ENCODE measurements around the gene C9orf43.
"Not testable (repeated sequence)": the region's sequence is repeated elsewhere in the genome, so short reads cannot be mapped to it uniquely, and the experiment has no call there.

Gene C9orf43

GRCh38 chr9:113410207-113410864 is at the start of gene C9orf43, which contains the start of gene POLE3:
TSS of gene C9orf43 (plus strand) at chr9:113410747. CDS start at chr9:113413494, 2,747 bp downstream.
TSS of gene POLE3 (minus strand) at chr9:113410675. CDS start at chr9:113410293, 382 bp downstream.
- DNase-seq (ENCODE audit: low read depth in 3 of 3) = peak; percentile 90 to 92 (median 90)

GRCh38 chr9:113361304-113362018 is 49.1 kb upstream of the C9orf43 start:
- DNase-seq (ENCODE audit: low read depth in 3 of 3) = no peak

GRCh38 chr9:113363336-113363735 is 47.2 kb upstream of the C9orf43 start:
- DNase-seq (ENCODE audit: low read depth in 3 of 3) = no peak

- DNase-seq (ENCODE audit: low read depth in 3 of 3) = no peak
These were observed 45.6 kb upstream of the C9orf43 start for GRCh38 chr9:113364951-113365350.

- DNase-seq (ENCODE audit: low read depth in 3 of 3) = not testable (repeated sequence)
These were observed 44.9 kb upstream of the C9orf43 start for GRCh38 chr9:113365652-113366051.

- DNase-seq (ENCODE audit: low read depth in 3 of 3) = no peak
These were observed 42.1 kb upstream of the C9orf43 start for GRCh38 chr9:113368348-113368981.

GRCh38 chr9:113368982-113369854 is 41.3 kb upstream of the C9orf43 start:
- no peak for DNase-seq (ENCODE audit: low read depth in 3 of 3)

- DNase-seq (ENCODE audit: low read depth in 3 of 3) = no peak
These were observed 40.7 kb upstream of the C9orf43 start for GRCh38 chr9:113369855-113370140.

- no peak for DNase-seq (ENCODE audit: low read depth in 3 of 3)
These were observed 39.7 kb upstream of the C9orf43 start for GRCh38 chr9:113370806-113371325.

GRCh38 chr9:113372059-113372458 is 38.5 kb upstream of the C9orf43 start:
- DNase-seq (ENCODE audit: low read depth in 3 of 3) = no peak

- no peak for DNase-seq (ENCODE audit: low read depth in 3 of 3)
These were observed 37.3 kb upstream of the C9orf43 start for GRCh38 chr9:113373256-113373655.

- DNase-seq (ENCODE audit: low read depth in 3 of 3) = no peak
These were observed 36.7 kb upstream of the C9orf43 start for GRCh38 chr9:113373676-113374392.

- DNase-seq (ENCODE audit: low read depth in 3 of 3) = no peak
These were observed 35.2 kb upstream of the C9orf43 start for GRCh38 chr9:113375057-113376023.

GRCh38 chr9:113376634-113377567 is 33.6 kb upstream of the C9orf43 start, which contains the start of gene HDHD3:
TSS of gene HDHD3 (minus strand) at chr9:113376986. CDS start at chr9:113374354, 2,632 bp downstream.
- DNase-seq (ENCODE audit: low read depth in 3 of 3) = peak; percentile 56 to 64 (median 59)

GRCh38 chr9:113379094-113379828 is 31.3 kb upstream of the C9orf43 start:
- not testable (repeated sequence) for DNase-seq (ENCODE audit: low read depth in 3 of 3)

GRCh38 chr9:113379829-113380210 is 30.7 kb upstream of the C9orf43 start:
- not testable (repeated sequence) for DNase-seq (ENCODE audit: low read depth in 3 of 3)

GRCh38 chr9:113380869-113381378 is 29.6 kb upstream of the C9orf43 start:
- no peak for DNase-seq (ENCODE audit: low read depth in 3 of 3)

- DNase-seq (ENCODE audit: low read depth in 3 of 3) = not testable (repeated sequence)
These were observed 29.1 kb upstream of the C9orf43 start for GRCh38 chr9:113381441-113381840.
